ENCODE results near the gene CNTNAP5.

Gene CNTNAP5

GRCh38 chr2:124025171-124025580 is at the start of gene CNTNAP5:
CNTNAP5 (plus strand) TSS chr2:124025287; CDS start chr2:124025651, 364 bp downstream.
- no peak for DNase-seq

GRCh38 chr2:123976054-123976648 is 48.9 kb upstream of the CNTNAP5 start:
- DNase-seq = no peak

GRCh38 chr2:123993728-123994323 is 31.3 kb upstream of the CNTNAP5 start:
- DNase-seq = no peak

GRCh38 chr2:123999681-124000080 is 25.4 kb upstream of the CNTNAP5 start:
- DNase-seq = no peak

- no peak for DNase-seq
Observed at GRCh38 chr2:124001696-124002430, 23.2 kb upstream of the CNTNAP5 start.

- DNase-seq = no peak
Observed at GRCh38 chr2:124018890-124019289, 6.2 kb upstream of the CNTNAP5 start.

GRCh38 chr2:124024561-124025170 is 421 bp upstream of the CNTNAP5 start:
- DNase-seq = no peak

GRCh38 chr2:124025891-124026434 is 876 bp downstream of the CNTNAP5 start:
- no peak for DNase-seq

GRCh38 chr2:124026503-124026902 is 1.4 kb downstream of the CNTNAP5 start:
- DNase-seq = no peak

GRCh38 chr2:124027182-124027581 is 2.1 kb downstream of the CNTNAP5 start:
- DNase-seq = no peak

- DNase-seq = no peak
Observed at GRCh38 chr2:124032799-124033198, 7.7 kb downstream of the CNTNAP5 start.

GRCh38 chr2:124034265-124034664 is 9.2 kb downstream of the CNTNAP5 start:
- no peak for DNase-seq

GRCh38 chr2:124035001-124035400 is 9.9 kb downstream of the CNTNAP5 start:
- DNase-seq = no peak

- DNase-seq = no peak
Observed at GRCh38 chr2:124039032-124039431, 13.9 kb downstream of the CNTNAP5 start.

GRCh38 chr2:124039762-124040291 is 14.7 kb downstream of the CNTNAP5 start:
- no peak for DNase-seq

- no peak for DNase-seq
Observed at GRCh38 chr2:124045894-124046293, 20.8 kb downstream of the CNTNAP5 start.

GRCh38 chr2:124046332-124046731 is 21.2 kb downstream of the CNTNAP5 start:
- DNase-seq = no peak

GRCh38 chr2:124048102-124048501 is 23.0 kb downstream of the CNTNAP5 start:
- no peak for DNase-seq

- no peak for DNase-seq
Observed at GRCh38 chr2:124048664-124049063, 23.6 kb downstream of the CNTNAP5 start.

- DNase-seq = no peak
Observed at GRCh38 chr2:124049136-124049535, 24.0 kb downstream of the CNTNAP5 start.

- DNase-seq = no peak
Observed at GRCh38 chr2:124050833-124051497, 25.9 kb downstream of the CNTNAP5 start.

GRCh38 chr2:124053796-124054195 is 28.7 kb downstream of the CNTNAP5 start:
- DNase-seq = no peak

GRCh38 chr2:124063596-124063995 is 38.5 kb downstream of the CNTNAP5 start:
- no peak for DNase-seq

Data from activated CD8-positive, alpha-beta memory T cell treated with anti-CD3 and anti-CD28 coated beads for 24 hours (primary cell).